Measurements from ENCODE around the gene LTB. TPM values are rescaled to one million over a fixed set of nuclear protein-coding genes. Genes with fewer than 3 reads are reported as not detected.
A peak's percentile ranks its signal among the peaks of the same experiment; 100 is the strongest.

LTB gene
- total RNA-seq, 1 donor from 2014 or later = 0.25 TPM

GRCh38 chr6:31567531-31568370 is 14.5 kb downstream of the LTB start:
- intact Hi-C loops (cut with micrococcal nuclease) = no loop called here
- H3K36me3 ChIP-seq = no peaks in the 10 kb centered on the region
- no peak overlapping the region for H3K27ac ChIP-seq (replicated peaks)
- H3K9me3 ChIP-seq (replicated peaks) = no peaks in the 10 kb centered on the region
- H3K4me1 ChIP-seq = no peaks in the 10 kb centered on the region
- TF ChIP-seq, protein P1, sequence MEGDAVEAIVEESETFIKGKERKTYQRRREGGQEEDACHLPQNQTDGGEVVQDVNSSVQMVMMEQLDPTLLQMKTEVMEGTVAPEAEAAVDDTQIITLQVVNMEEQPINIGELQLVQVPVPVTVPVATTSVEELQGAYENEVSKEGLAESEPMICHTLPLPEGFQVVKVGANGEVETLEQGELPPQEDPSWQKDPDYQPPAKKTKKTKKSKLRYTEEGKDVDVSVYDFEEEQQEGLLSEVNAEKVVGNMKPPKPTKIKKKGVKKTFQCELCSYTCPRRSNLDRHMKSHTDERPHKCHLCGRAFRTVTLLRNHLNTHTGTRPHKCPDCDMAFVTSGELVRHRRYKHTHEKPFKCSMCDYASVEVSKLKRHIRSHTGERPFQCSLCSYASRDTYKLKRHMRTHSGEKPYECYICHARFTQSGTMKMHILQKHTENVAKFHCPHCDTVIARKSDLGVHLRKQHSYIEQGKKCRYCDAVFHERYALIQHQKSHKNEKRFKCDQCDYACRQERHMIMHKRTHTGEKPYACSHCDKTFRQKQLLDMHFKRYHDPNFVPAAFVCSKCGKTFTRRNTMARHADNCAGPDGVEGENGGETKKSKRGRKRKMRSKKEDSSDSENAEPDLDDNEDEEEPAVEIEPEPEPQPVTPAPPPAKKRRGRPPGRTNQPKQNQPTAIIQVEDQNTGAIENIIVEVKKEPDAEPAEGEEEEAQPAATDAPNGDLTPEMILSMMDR (IDR thresholded peaks at IDR 0.05; ENCODE audit: borderline replicate concordance) = no peak
- H3K4me3 ChIP-seq = no peak overlapping the region
- no peak for DNase-seq
- H3K27me3 ChIP-seq (ENCODE audit: low read depth) = no peaks in the 10 kb centered on the region

DNA sequence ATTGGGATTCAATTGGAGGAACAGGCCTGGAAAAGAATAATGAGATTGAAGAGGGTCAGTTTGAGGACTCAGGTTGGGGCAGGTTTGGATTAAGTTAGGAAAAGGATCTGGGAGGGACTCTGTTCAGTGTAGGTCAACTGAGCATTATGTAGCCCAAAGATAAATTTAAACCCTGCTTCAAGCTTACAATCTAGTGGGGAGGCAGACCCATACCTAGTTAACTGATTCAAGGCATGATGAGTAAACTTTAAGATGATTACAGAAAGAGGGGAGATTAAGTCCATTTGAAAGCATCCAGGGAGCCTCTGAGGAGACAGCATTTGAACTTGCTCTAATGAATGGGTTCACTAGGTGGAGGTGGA is 21.5 kb downstream of the LTB start:
- intact Hi-C loops (cut with micrococcal nuclease) = no loop called here
- Histone ChIP-seq H3K4me3 (no peak overlapping the region), H3K9me3 (replicated peaks) (no peaks in the 10 kb centered on the region), H3K27me3 (ENCODE audit: low read depth) (no peaks in the 10 kb centered on the region), H3K27ac (replicated peaks) (peak overlapping the region; percentile 81), H3K4me1 (peaks cover 48% of the 10 kb centered on the region), H3K36me3 (peaks cover 24% of the 10 kb centered on the region)
- TF ChIP-seq, protein P1 (IDR thresholded peaks at IDR 0.05; ENCODE audit: borderline replicate concordance) = no peak
- no peak for DNase-seq

- peak overlapping the region; percentile 21 for H3K4me3 ChIP-seq
- no peaks in the 10 kb centered on the region for H3K27me3 ChIP-seq (ENCODE audit: low read depth)
- H3K9me3 ChIP-seq (replicated peaks) = no peaks in the 10 kb centered on the region
- peak; percentile 63 for DNase-seq
- intact Hi-C loops (cut with micrococcal nuclease) = no loop called here
- peaks cover 48% of the 10 kb centered on the region for H3K4me1 ChIP-seq
- TF ChIP-seq, protein P1 (IDR thresholded peaks at IDR 0.05; ENCODE audit: borderline replicate concordance) = no peak
- peak overlapping the region; percentile 81 for H3K27ac ChIP-seq (replicated peaks)
- peaks cover 24% of the 10 kb centered on the region for H3K36me3 ChIP-seq
These were observed 22.1 kb downstream of the LTB start for GRCh38 chr6:31559958-31560696.

DNA sequence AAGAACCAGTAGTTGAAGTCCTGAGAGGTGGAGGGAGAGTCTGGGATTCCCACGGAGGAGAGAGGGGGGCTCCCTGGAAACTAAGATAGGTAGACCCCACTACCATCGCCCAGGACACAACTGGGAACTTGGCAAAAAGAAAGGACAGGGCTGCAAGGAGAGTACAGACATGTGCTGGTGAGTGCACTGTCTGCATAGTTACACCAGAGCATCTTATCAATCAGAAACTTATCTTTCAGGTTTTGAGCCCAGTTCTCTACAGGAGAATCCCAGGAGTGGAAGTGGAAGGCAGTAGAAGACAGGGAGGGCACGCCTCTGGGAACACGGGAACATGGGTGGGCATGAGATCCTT is 22.6 kb downstream of the LTB start:
- Histone ChIP-seq H3K27me3 (ENCODE audit: low read depth) (no peaks in the 10 kb centered on the region), H3K36me3 (peaks cover 29% of the 10 kb centered on the region), H3K9me3 (replicated peaks) (no peaks in the 10 kb centered on the region), H3K27ac (replicated peaks) (peak overlapping the region; percentile 81), H3K4me3 (peak overlapping the region; percentile 21), H3K4me1 (peaks cover 48% of the 10 kb centered on the region)
- no peak for DNase-seq
- intact Hi-C loops (cut with micrococcal nuclease) = no loop called here
- TF ChIP-seq, protein P1 (IDR thresholded peaks at IDR 0.05; ENCODE audit: borderline replicate concordance) = no peak

GRCh38 chr6:31558631-31559500 is 23.4 kb downstream of the LTB start:
- DNase-seq = peak; percentile 26
- H3K27ac ChIP-seq (replicated peaks) = peak overlapping the region; percentile 81

More at GRCh38 chr6:31558631-31559500, 23.4 kb downstream of the LTB start:
- TF ChIP-seq, protein P1 (IDR thresholded peaks at IDR 0.05; ENCODE audit: borderline replicate concordance) = no peak
- Histone ChIP-seq H3K9me3 (replicated peaks) (no peaks in the 10 kb centered on the region), H3K4me3 (peak overlapping the region; percentile 21), H3K27me3 (ENCODE audit: low read depth) (no peaks in the 10 kb centered on the region), H3K36me3 (peaks cover 34% of the 10 kb centered on the region), H3K4me1 (peaks cover 48% of the 10 kb centered on the region)
- intact Hi-C loops (cut with micrococcal nuclease) = no loop called here

Measured in left ventricle myocardium inferior (tissue), 1 donor.